HT1080 (cell line): ENCODE results near the gene HAUS3. TPM values are rescaled to one million over a fixed set of nuclear protein-coding genes. Genes with fewer than 3 reads are reported as not detected.

Experiments
- DNase-seq: peaks from one replicate; pipeline ENCODE4 v3.0.0-alpha.2; 2015; ENCODE audit warnings: low read depth
- polyA plus RNA-seq, 2 experiments: library from polyadenylated mRNA; depleted of rRNA; stranded (reverse); fragments of >200 nt; gene quantifications; 2 replicates each; pipeline ENCODE4 v1.2.3, GENCODE V29; 2015
- total RNA-seq: library from RNA; depleted of rRNA; stranded (reverse); fragments of >200 nt; shearing (Covaris generic); gene quantifications from 2 replicates; pipeline ENCODE4 v1.2.3, GENCODE V29; 2014; rRNA removed

HAUS3 gene
- total RNA-seq = 16.6 and 16.7 TPM in 2 replicates
- polyA plus RNA-seq (2015; cell fraction: cytosol; rRNA removed) = 12.1 and 14.0 TPM in 2 replicates
- polyA plus RNA-seq (2015; cell fraction: nucleus; rRNA removed) = 25.3 and 31.8 TPM in 2 replicates

- peak; percentile 95 for DNase-seq
Measured at GRCh38 chr4:2241410-2242353, at the start of gene HAUS3, which contains the start of gene POLN. Gene HAUS3, minus strand, starts transcription at chr4:2242121. Its CDS starts 1,175 bp downstream, at chr4:2240946. Gene POLN, minus strand, starts transcription at chr4:2242121. Its CDS starts 12,890 bp downstream, at chr4:2229231.

- DNase-seq = no peak
Measured at GRCh38 chr4:2290974-2291704, 49.2 kb upstream of the HAUS3 start.

- no peak for DNase-seq
Measured at GRCh38 chr4:2290488-2290887, 48.6 kb upstream of the HAUS3 start.

- DNase-seq = no peak
Measured at GRCh38 chr4:2289955-2290333, 48.0 kb upstream of the HAUS3 start.

- no peak for DNase-seq
Measured at GRCh38 chr4:2289311-2289954, 47.5 kb upstream of the HAUS3 start.

- DNase-seq = no peak
Measured at GRCh38 chr4:2288051-2288541, 46.2 kb upstream of the HAUS3 start.

- no peak for DNase-seq
Measured at GRCh38 chr4:2287594-2287915, 45.6 kb upstream of the HAUS3 start.

- no peak for DNase-seq
Measured at GRCh38 chr4:2286904-2287593, 45.1 kb upstream of the HAUS3 start.

- no peak for DNase-seq
Measured at GRCh38 chr4:2285613-2286381, 43.9 kb upstream of the HAUS3 start.

GRCh38 chr4:2284934-2285612, 43.2 kb upstream of the HAUS3 start:
- DNase-seq = peak; percentile 75

GRCh38 chr4:2284161-2284933, 42.4 kb upstream of the HAUS3 start:
- DNase-seq = no peak

GRCh38 chr4:2283199-2283711, 41.3 kb upstream of the HAUS3 start:
- no peak for DNase-seq

- peak; percentile 33 for DNase-seq
Measured at GRCh38 chr4:2281575-2282343, 39.8 kb upstream of the HAUS3 start.

GRCh38 chr4:2280531-2281300, 38.8 kb upstream of the HAUS3 start:
- no peak for DNase-seq

- peak; percentile 24 for DNase-seq
Measured at GRCh38 chr4:2277956-2278355, 36.0 kb upstream of the HAUS3 start.

GRCh38 chr4:2276581-2277325, 34.8 kb upstream of the HAUS3 start:
- DNase-seq = no peak
